Measurements from ENCODE around the gene AKAP6.

The AKAP6 gene

GRCh38 chr14:32329146-32329545 lies at the start of gene AKAP6:
TSS of gene AKAP6 (plus strand) at chr14:32329298. CDS start at chr14:32433494, 104,196 bp downstream.
- no peak for DNase-seq (ENCODE audit: low read depth in 2 of 2)

- DNase-seq (ENCODE audit: low read depth in 2 of 2): no peak
These were observed 42.5 kb upstream of the AKAP6 start for GRCh38 chr14:32286602-32287001.

GRCh38 chr14:32296366-32296765 lies 32.7 kb upstream of the AKAP6 start:
- DNase-seq (ENCODE audit: low read depth in 2 of 2): no peak

- no peak for DNase-seq (ENCODE audit: low read depth in 2 of 2)
These were observed 30.8 kb upstream of the AKAP6 start for GRCh38 chr14:32298346-32298745.

GRCh38 chr14:32300136-32300535 lies 29.0 kb upstream of the AKAP6 start:
- no peak for DNase-seq (ENCODE audit: low read depth in 2 of 2)

GRCh38 chr14:32303865-32304264 lies 25.2 kb upstream of the AKAP6 start:
- no peak for DNase-seq (ENCODE audit: low read depth in 2 of 2)

GRCh38 chr14:32304296-32304695 lies 24.8 kb upstream of the AKAP6 start:
- DNase-seq (ENCODE audit: low read depth in 2 of 2): no peak

GRCh38 chr14:32306549-32306948 lies 22.5 kb upstream of the AKAP6 start:
- no peak for DNase-seq (ENCODE audit: low read depth in 2 of 2)

- no peak for DNase-seq (ENCODE audit: low read depth in 2 of 2)
These were observed 21.1 kb upstream of the AKAP6 start for GRCh38 chr14:32307881-32308582.

- DNase-seq (ENCODE audit: low read depth in 2 of 2): no peak
These were observed 18.2 kb upstream of the AKAP6 start for GRCh38 chr14:32310876-32311275.

- DNase-seq (ENCODE audit: low read depth in 2 of 2): no peak
These were observed 17.6 kb upstream of the AKAP6 start for GRCh38 chr14:32311294-32312009.

GRCh38 chr14:32312010-32312331 lies 17.1 kb upstream of the AKAP6 start:
- no peak for DNase-seq (ENCODE audit: low read depth in 2 of 2)

- no peak for DNase-seq (ENCODE audit: low read depth in 2 of 2)
These were observed 15.2 kb upstream of the AKAP6 start for GRCh38 chr14:32313844-32314376.

GRCh38 chr14:32318087-32318795 lies 10.9 kb upstream of the AKAP6 start:
- no peak for DNase-seq (ENCODE audit: low read depth in 2 of 2)

- DNase-seq (ENCODE audit: low read depth in 2 of 2): no peak
These were observed 9.6 kb upstream of the AKAP6 start for GRCh38 chr14:32319368-32320049.

GRCh38 chr14:32324601-32325000 lies 4.5 kb upstream of the AKAP6 start:
- no peak for DNase-seq (ENCODE audit: low read depth in 2 of 2)

GRCh38 chr14:32327255-32327961 lies 1.7 kb upstream of the AKAP6 start:
- DNase-seq (ENCODE audit: low read depth in 2 of 2): no peak

GRCh38 chr14:32329690-32330285 lies 690 bp downstream of the AKAP6 start:
- DNase-seq (ENCODE audit: low read depth in 2 of 2): no peak

GRCh38 chr14:32330351-32331111 lies 1.4 kb downstream of the AKAP6 start:
- no peak for DNase-seq (ENCODE audit: low read depth in 2 of 2)

GRCh38 chr14:32331206-32331605 lies 2.1 kb downstream of the AKAP6 start:
- DNase-seq (ENCODE audit: low read depth in 2 of 2): no peak

Measured in fibroblast of skin of left biceps (primary cell).